ENCODE results near the gene TUBA4A. TPM values are rescaled to one million over a fixed set of nuclear protein-coding genes. Genes with fewer than 3 reads are reported as not detected.

The TUBA4A gene
- total RNA-seq, 1 experiment from 2014 or later, result 40.8 TPM

- no peak for ATAC-seq
- no peak for DNase-seq (ENCODE audit: low spot score)
- H3K27ac Mint-ChIP-seq, result no peak overlapping the region
- no peak overlapping the region for H3K4me3 Mint-ChIP-seq
- no peaks in the 10 kb centered on the region for H3K9me3 Mint-ChIP-seq
- H3K4me1 Mint-ChIP-seq, result peaks cover 34% of the 10 kb centered on the region
- H3K36me3 Mint-ChIP-seq, result peaks cover 8% of the 10 kb centered on the region; the same call in 1 of the 2 replicates
- CTCF ChIA-PET, result interaction anchor here (6.5 kb wide), 1 partner anchor 12 kb away, joined by 158 read pairs; no protein-coding TSS in a partner anchor
- H3K27me3 Mint-ChIP-seq (ENCODE audit: low read depth), result peaks cover 4% of the 10 kb centered on the region; the same call in 1 of the 2 replicates
- TF ChIP-seq JAZF1 (CRISPR knock-in tag; IDR thresholded peaks at IDR 0.05) (no peak), RORB (CRISPR knock-in tag; IDR thresholded peaks at IDR 0.05) (no peak), ZNF232 (CRISPR knock-in tag; IDR thresholded peaks at IDR 0.05) (no peak), CBFB (CRISPR knock-in tag; IDR thresholded peaks at IDR 0.05; ENCODE audit: low read depth) (no peak), AR (CRISPR knock-in tag; IDR thresholded peaks at IDR 0.05) (no peak), ETV6 (CRISPR knock-in tag; IDR thresholded peaks at IDR 0.05) (no peak), CDX4 (CRISPR knock-in tag; IDR thresholded peaks at IDR 0.05; ENCODE audit: borderline replicate concordance) (no peak), NR3C1 (CRISPR knock-in tag; conservative IDR thresholded peaks at IDR 0.05; ENCODE audit: low read depth) (no peak)
- TF ChIP-seq, protein P1, sequence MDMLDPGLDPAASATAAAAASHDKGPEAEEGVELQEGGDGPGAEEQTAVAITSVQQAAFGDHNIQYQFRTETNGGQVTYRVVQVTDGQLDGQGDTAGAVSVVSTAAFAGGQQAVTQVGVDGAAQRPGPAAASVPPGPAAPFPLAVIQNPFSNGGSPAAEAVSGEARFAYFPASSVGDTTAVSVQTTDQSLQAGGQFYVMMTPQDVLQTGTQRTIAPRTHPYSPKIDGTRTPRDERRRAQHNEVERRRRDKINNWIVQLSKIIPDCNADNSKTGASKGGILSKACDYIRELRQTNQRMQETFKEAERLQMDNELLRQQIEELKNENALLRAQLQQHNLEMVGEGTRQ (CRISPR knock-in tag; IDR thresholded peaks at IDR 0.05), result no peak
- POLR2A ChIA-PET, result no interaction called here
These were observed 27.9 kb upstream of the TUBA4A start for GRCh38 chr2:219281588-219281987.

- ATAC-seq (no peak), DNase-seq (ENCODE audit: low spot score) (no peak)
- peaks cover 4% of the 10 kb centered on the region; the same call in 1 of the 2 replicates for H3K27me3 Mint-ChIP-seq (ENCODE audit: low read depth)
- H3K27ac Mint-ChIP-seq, result no peak overlapping the region
- peaks cover 8% of the 10 kb centered on the region; the same call in 1 of the 2 replicates for H3K36me3 Mint-ChIP-seq
- TF ChIP-seq, protein P2, sequence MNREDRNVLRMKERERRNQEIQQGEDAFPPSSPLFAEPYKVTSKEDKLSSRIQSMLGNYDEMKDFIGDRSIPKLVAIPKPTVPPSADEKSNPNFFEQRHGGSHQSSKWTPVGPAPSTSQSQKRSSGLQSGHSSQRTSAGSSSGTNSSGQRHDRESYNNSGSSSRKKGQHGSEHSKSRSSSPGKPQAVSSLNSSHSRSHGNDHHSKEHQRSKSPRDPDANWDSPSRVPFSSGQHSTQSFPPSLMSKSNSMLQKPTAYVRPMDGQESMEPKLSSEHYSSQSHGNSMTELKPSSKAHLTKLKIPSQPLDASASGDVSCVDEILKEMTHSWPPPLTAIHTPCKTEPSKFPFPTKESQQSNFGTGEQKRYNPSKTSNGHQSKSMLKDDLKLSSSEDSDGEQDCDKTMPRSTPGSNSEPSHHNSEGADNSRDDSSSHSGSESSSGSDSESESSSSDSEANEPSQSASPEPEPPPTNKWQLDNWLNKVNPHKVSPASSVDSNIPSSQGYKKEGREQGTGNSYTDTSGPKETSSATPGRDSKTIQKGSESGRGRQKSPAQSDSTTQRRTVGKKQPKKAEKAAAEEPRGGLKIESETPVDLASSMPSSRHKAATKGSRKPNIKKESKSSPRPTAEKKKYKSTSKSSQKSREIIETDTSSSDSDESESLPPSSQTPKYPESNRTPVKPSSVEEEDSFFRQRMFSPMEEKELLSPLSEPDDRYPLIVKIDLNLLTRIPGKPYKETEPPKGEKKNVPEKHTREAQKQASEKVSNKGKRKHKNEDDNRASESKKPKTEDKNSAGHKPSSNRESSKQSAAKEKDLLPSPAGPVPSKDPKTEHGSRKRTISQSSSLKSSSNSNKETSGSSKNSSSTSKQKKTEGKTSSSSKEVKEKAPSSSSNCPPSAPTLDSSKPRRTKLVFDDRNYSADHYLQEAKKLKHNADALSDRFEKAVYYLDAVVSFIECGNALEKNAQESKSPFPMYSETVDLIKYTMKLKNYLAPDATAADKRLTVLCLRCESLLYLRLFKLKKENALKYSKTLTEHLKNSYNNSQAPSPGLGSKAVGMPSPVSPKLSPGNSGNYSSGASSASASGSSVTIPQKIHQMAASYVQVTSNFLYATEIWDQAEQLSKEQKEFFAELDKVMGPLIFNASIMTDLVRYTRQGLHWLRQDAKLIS (CRISPR knock-in tag; IDR thresholded peaks at IDR 0.05; ENCODE audit: borderline replicate concordance), result no peak
- TF ChIP-seq TCF7 (CRISPR knock-in tag; IDR thresholded peaks at IDR 0.05; ENCODE audit: low read depth), result no peak
- POLR2A ChIA-PET, result interaction anchor here (0.6 to 1.5 kb wide), 2 partner anchors 55 to 138 kb away, joined by 3 to 4 read pairs; no protein-coding TSS in a partner anchor
- CTCF ChIA-PET, result interaction anchor here (6.5 kb wide), 1 partner anchor 13 kb away, joined by 158 read pairs; no protein-coding TSS in a partner anchor
- peaks cover 28% of the 10 kb centered on the region for H3K4me1 Mint-ChIP-seq
- H3K9me3 Mint-ChIP-seq, result no peaks in the 10 kb centered on the region
- H3K4me3 Mint-ChIP-seq, result peak overlapping the region; percentile 88
These were observed 26.9 kb upstream of the TUBA4A start for GRCh38 chr2:219280651-219281050.

- Mint-ChIP-seq H3K27me3 (ENCODE audit: low read depth) (peaks cover 4% of the 10 kb centered on the region; the same call in 1 of the 2 replicates), H3K9me3 (no peaks in the 10 kb centered on the region), H3K36me3 (peaks cover 6% of the 10 kb centered on the region; the same call in 1 of the 2 replicates), H3K27ac (peak overlapping the region; percentile 86), H3K4me1 (peaks cover 24% of the 10 kb centered on the region), H3K4me3 (peak overlapping the region; percentile 88)
- ChIA-PET CTCF (interaction anchor here (0.9 to 6.5 kb wide), 4 partner anchors 14 to 73 kb away, joined by 3 to 158 read pairs (median 4); no protein-coding TSS in a partner anchor), POLR2A (interaction anchor here (0.6 to 3.0 kb wide), 6 partner anchors 15 to 218 kb away, joined by 3 to 21 read pairs (median 10); partner anchors contain the start of genes ABCB6, GMPPA, TUBA4A and TUBA4B)
- DNase-seq (ENCODE audit: low spot score), result no peak
- no peak for ATAC-seq
- TF ChIP-seq, protein P2 (CRISPR knock-in tag; IDR thresholded peaks at IDR 0.05; ENCODE audit: borderline replicate concordance), result no peak
- TF ChIP-seq, protein P3, sequence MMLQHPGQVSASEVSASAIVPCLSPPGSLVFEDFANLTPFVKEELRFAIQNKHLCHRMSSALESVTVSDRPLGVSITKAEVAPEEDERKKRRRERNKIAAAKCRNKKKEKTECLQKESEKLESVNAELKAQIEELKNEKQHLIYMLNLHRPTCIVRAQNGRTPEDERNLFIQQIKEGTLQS (CRISPR knock-in tag; conservative IDR thresholded peaks at IDR 0.05), result no peak
- TF ChIP-seq FOXK1 (CRISPR knock-in tag; IDR thresholded peaks at IDR 0.05), result no peak
These were observed 26.3 kb upstream of the TUBA4A start for GRCh38 chr2:219279916-219280516.

Measured in WTC11 (cell line).